Activated CD4-positive, CD25-positive, alpha-beta regulatory T cell treated with anti-CD3 and anti-CD28 coated beads, Interleukin-2, amount 50 U/mL, for 24 hours (primary cell): ENCODE data around the gene CRADD.
"Not testable (repeated sequence)": the region's sequence is repeated elsewhere in the genome, so short reads cannot be mapped to it uniquely, and the experiment has no call there.

Experiments
- ATAC-seq, 2 donors: fragments of 150-1000 bp; cut with Tn5 transposase; one replicate each; pipeline ENCODE4 v1.10.0; 2021; ENCODE audit warnings: mild to moderate bottlenecking in 1 of 2, moderate library complexity in 1 of 2

The CRADD gene

GRCh38 chr12:93759512-93760081 is 82.4 kb downstream of the CRADD start:
- no peak for ATAC-seq

- ATAC-seq: no peak
These were observed 83.2 kb downstream of the CRADD start for GRCh38 chr12:93760275-93760875.

- ATAC-seq: no peak
These were observed 85.0 kb downstream of the CRADD start for GRCh38 chr12:93762059-93762719.

- ATAC-seq: no peak
These were observed 85.9 kb downstream of the CRADD start for GRCh38 chr12:93762912-93763553.

GRCh38 chr12:93763746-93764147 is 86.6 kb downstream of the CRADD start:
- ATAC-seq: no peak

- ATAC-seq: no peak
These were observed 89.2 kb downstream of the CRADD start for GRCh38 chr12:93766371-93766770.

GRCh38 chr12:93766796-93767523 is 89.8 kb downstream of the CRADD start:
- ATAC-seq: peak; percentile 78 to 79

GRCh38 chr12:93767524-93767863 is 90.3 kb downstream of the CRADD start:
- peak; percentile 44 to 65 for ATAC-seq

- no peak for ATAC-seq
These were observed 95.0 kb downstream of the CRADD start for GRCh38 chr12:93772003-93772700.

- ATAC-seq: peak; percentile 91 to 93
These were observed 96.1 kb downstream of the CRADD start for GRCh38 chr12:93773122-93773871.

GRCh38 chr12:93776581-93777018 is 99.4 kb downstream of the CRADD start:
- no peak for ATAC-seq

GRCh38 chr12:93777254-93777653 is 100.1 kb downstream of the CRADD start:
- ATAC-seq: no peak

- no peak for ATAC-seq
These were observed 101.1 kb downstream of the CRADD start for GRCh38 chr12:93778306-93778705.

GRCh38 chr12:93778766-93779165 is 101.6 kb downstream of the CRADD start:
- ATAC-seq: no peak

- no peak for ATAC-seq
These were observed 103.0 kb downstream of the CRADD start for GRCh38 chr12:93780101-93780641.

GRCh38 chr12:93780886-93781285 is 103.7 kb downstream of the CRADD start:
- ATAC-seq: peak; percentile 45 to 48

GRCh38 chr12:93781961-93782360 is 104.8 kb downstream of the CRADD start:
- ATAC-seq: not testable (repeated sequence)

- ATAC-seq: no peak
These were observed 105.7 kb downstream of the CRADD start for GRCh38 chr12:93782853-93783252.

GRCh38 chr12:93783832-93784231 is 106.7 kb downstream of the CRADD start:
- peak; percentile 75 to 79 for ATAC-seq

GRCh38 chr12:93784339-93785086 is 107.3 kb downstream of the CRADD start:
- peak; percentile 50 to 55 for ATAC-seq
